Endodermal cell (in vitro differentiated cells): ENCODE measurements around the gene CZIB. TPM values are rescaled to one million over a fixed set of nuclear protein-coding genes. Genes with fewer than 3 reads are reported as not detected.

ENCODE experiments used
- DNase-seq: peaks from one replicate; pipeline ENCODE4 v3.0.0-alpha.2; 2017
- H3K27ac ChIP-seq: 2 replicates; pipeline ENCODE4 v1.5.1; 2013; ENCODE audit warnings: mild to moderate bottlenecking, low read depth, low read length, moderate library complexity
- H3K27me3 ChIP-seq: 2 replicates; pipeline ENCODE4 v1.6.1; 2013; ENCODE audit warnings: mild to moderate bottlenecking, low read length, moderate library complexity; ENCODE audit not compliant: insufficient read depth, control insufficient read depth, poor library complexity, severe bottlenecking
- H3K36me3 ChIP-seq: 2 replicates; pipeline ENCODE4 v1.7.0; 2013; ENCODE audit warnings: mild to moderate bottlenecking, low read length, moderate library complexity; ENCODE audit not compliant: control insufficient read depth, insufficient read depth
- H3K4me1 ChIP-seq: one replicate; pipeline ENCODE4 v1.7.0; 2013; ENCODE audit warnings: low read length; ENCODE audit not compliant: control insufficient read depth, insufficient read depth
- H3K4me3 ChIP-seq: 2 replicates; pipeline ENCODE4 v1.5.1; 2013; ENCODE audit warnings: mild to moderate bottlenecking, low read length, moderate library complexity
- H3K9ac ChIP-seq: 2 replicates; pipeline ENCODE4 v1.6.1; 2013; ENCODE audit warnings: mild to moderate bottlenecking, low read length, moderate library complexity; ENCODE audit not compliant: poor library complexity, severe bottlenecking; ENCODE audit errors: extremely low read depth
- H3K9me3 ChIP-seq: 2 replicates; pipeline ENCODE4 v1.6.1; 2013; ENCODE audit warnings: mild to moderate bottlenecking, low read length, moderate library complexity; ENCODE audit not compliant: control insufficient read depth
- H3K27ac Mint-ChIP-seq: 2 replicates; pipeline ENCODE4 v1.8.0; 2020; ENCODE audit warnings: mixed read lengths
- H3K27me3 Mint-ChIP-seq: 2 replicates; pipeline ENCODE4 v1.8.0; 2021; ENCODE audit warnings: mild to moderate bottlenecking, mixed read lengths; ENCODE audit not compliant: insufficient read depth
- H3K36me3 Mint-ChIP-seq: 2 replicates; pipeline ENCODE4 v1.8.0; 2020; ENCODE audit warnings: low read depth, mixed read lengths
- H3K4me1 Mint-ChIP-seq: 2 replicates; pipeline ENCODE4 v1.8.0; 2020; ENCODE audit warnings: mixed read lengths
- H3K4me3 Mint-ChIP-seq: 2 replicates; pipeline ENCODE4 v1.8.0; 2020; ENCODE audit warnings: mild to moderate bottlenecking, moderate library complexity, mixed read lengths
- H3K9me3 Mint-ChIP-seq: 2 replicates; pipeline ENCODE4 v1.8.0; 2020; ENCODE audit warnings: mild to moderate bottlenecking, mixed read lengths
- WGBS, 2 experiments: methylation state at CpG; one replicate each; pipeline versions ENCODE4 v1.1.5 to v1.1.7; 2013; ENCODE audit warnings: missing lambda C conversion rate in 2 of 2, mixed read lengths in 1 of 2; ENCODE audit not compliant: insufficient coverage in 1 of 2, insufficient read length in 1 of 2; 5-methylcytosine and 5-hydroxymethylcytosine counted together
- total RNA-seq, 2 donors: library from RNA; stranded (reverse); fragmentation: NEBNext Ultra II Directional in 1 of 2; extraction: Animal tissue kit (Norgen Biotek cat#: 25700) in 1 of 2; gene quantifications; 2 replicates in 1 of 2; 3 replicates in 1 of 2; pipeline ENCODE4 v1.2.1, GENCODE V29; 2021
- TF ChIP-seq, protein P1 (sequence below): fragments of 200-600 bp; sonication (generic); conservative IDR thresholded peaks from 2 replicates; pipeline ENCODE4 v1.5.0; 2021; ENCODE audit warnings: antibody characterized with exemption, mild to moderate bottlenecking

Gene CZIB
- total RNA-seq, 2 donors from 2014 or later: 64.4 to 74.2 TPM

DNA sequence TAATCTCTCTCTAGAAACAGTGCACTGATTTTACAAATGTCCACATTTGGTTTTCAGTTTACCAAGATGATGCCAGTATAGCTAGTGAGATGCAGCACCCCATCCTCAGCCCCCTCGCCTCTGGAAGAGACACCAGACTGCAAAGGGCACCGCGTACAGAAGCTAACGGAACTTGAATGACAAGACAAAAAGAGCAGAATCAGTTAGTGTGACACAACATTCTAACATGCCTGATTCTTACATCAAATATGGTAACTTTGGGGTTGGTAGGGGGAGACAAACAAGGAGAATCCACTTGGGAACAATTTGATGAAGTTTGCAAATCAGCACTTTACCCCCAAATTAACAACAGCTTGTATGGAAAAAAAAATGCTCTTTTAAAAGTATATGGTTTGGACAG lies 21.9 kb upstream of the CZIB start:
- H3K27me3 ChIP-seq: no peaks in the 10 kb centered on the region
- TF ChIP-seq, protein P1, sequence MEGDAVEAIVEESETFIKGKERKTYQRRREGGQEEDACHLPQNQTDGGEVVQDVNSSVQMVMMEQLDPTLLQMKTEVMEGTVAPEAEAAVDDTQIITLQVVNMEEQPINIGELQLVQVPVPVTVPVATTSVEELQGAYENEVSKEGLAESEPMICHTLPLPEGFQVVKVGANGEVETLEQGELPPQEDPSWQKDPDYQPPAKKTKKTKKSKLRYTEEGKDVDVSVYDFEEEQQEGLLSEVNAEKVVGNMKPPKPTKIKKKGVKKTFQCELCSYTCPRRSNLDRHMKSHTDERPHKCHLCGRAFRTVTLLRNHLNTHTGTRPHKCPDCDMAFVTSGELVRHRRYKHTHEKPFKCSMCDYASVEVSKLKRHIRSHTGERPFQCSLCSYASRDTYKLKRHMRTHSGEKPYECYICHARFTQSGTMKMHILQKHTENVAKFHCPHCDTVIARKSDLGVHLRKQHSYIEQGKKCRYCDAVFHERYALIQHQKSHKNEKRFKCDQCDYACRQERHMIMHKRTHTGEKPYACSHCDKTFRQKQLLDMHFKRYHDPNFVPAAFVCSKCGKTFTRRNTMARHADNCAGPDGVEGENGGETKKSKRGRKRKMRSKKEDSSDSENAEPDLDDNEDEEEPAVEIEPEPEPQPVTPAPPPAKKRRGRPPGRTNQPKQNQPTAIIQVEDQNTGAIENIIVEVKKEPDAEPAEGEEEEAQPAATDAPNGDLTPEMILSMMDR: no peak
- no peaks in the 10 kb centered on the region for H3K27me3 Mint-ChIP-seq
- no peak overlapping the region for H3K4me3 ChIP-seq
- H3K9ac ChIP-seq: no peak overlapping the region
- no peaks in the 10 kb centered on the region for H3K9me3 Mint-ChIP-seq
- H3K27ac ChIP-seq: no peak overlapping the region
- no peaks in the 10 kb centered on the region for H3K9me3 ChIP-seq
- H3K36me3 Mint-ChIP-seq: peaks cover 4% of the 10 kb centered on the region
- no peak overlapping the region for H3K27ac Mint-ChIP-seq
- H3K4me1 Mint-ChIP-seq: peaks cover 7% of the 10 kb centered on the region
- DNase-seq: no peak
- whole genome bisulfite sequencing, 2 experiments: 96% methylated on average over 4 of the region's 4 CpGs; no CpG with 5 or more reads in 1 of the 2 experiments
- peaks cover 28% of the 10 kb centered on the region for H3K36me3 ChIP-seq
- no peaks in the 10 kb centered on the region for H3K4me1 ChIP-seq
- H3K4me3 Mint-ChIP-seq: no peak overlapping the region

DNA sequence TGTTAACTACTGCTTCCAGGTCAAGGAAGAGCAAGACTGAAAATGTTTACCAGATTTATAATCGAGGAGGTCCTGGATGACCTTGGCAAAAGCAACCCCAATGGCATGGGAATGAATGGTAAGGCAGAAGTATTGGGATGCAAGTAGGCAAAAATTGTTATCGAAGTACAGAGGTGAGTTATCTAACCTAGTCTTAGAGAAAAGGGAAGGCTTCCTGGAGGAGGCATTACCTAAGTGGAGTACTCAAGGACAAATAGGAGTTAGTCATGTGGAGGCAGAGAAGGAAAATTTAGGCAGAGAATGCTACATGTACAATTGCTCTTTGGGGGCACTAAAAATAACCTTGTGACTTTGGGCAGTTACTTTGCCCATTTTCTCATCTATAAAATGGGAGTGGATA lies 21.4 kb upstream of the CZIB start:
- H3K4me3 Mint-ChIP-seq: no peak overlapping the region
- TF ChIP-seq, protein P1: no peak
- no peak overlapping the region for H3K4me3 ChIP-seq
- H3K27me3 ChIP-seq: no peaks in the 10 kb centered on the region
- peaks cover 7% of the 10 kb centered on the region for H3K4me1 Mint-ChIP-seq
- peaks cover 2% of the 10 kb centered on the region for H3K36me3 Mint-ChIP-seq
- peaks cover 22% of the 10 kb centered on the region for H3K36me3 ChIP-seq
- H3K27me3 Mint-ChIP-seq: no peaks in the 10 kb centered on the region
- no peak overlapping the region for H3K27ac ChIP-seq
- no peaks in the 10 kb centered on the region for H3K4me1 ChIP-seq
- no peak overlapping the region for H3K9ac ChIP-seq
- no peak for DNase-seq
- H3K9me3 Mint-ChIP-seq: no peaks in the 10 kb centered on the region
- WGBS, 2 experiments: 94 to 96% methylated on average over 2 of the region's 2 CpGs
- no peak overlapping the region for H3K27ac Mint-ChIP-seq
- H3K9me3 ChIP-seq: no peaks in the 10 kb centered on the region

DNA sequence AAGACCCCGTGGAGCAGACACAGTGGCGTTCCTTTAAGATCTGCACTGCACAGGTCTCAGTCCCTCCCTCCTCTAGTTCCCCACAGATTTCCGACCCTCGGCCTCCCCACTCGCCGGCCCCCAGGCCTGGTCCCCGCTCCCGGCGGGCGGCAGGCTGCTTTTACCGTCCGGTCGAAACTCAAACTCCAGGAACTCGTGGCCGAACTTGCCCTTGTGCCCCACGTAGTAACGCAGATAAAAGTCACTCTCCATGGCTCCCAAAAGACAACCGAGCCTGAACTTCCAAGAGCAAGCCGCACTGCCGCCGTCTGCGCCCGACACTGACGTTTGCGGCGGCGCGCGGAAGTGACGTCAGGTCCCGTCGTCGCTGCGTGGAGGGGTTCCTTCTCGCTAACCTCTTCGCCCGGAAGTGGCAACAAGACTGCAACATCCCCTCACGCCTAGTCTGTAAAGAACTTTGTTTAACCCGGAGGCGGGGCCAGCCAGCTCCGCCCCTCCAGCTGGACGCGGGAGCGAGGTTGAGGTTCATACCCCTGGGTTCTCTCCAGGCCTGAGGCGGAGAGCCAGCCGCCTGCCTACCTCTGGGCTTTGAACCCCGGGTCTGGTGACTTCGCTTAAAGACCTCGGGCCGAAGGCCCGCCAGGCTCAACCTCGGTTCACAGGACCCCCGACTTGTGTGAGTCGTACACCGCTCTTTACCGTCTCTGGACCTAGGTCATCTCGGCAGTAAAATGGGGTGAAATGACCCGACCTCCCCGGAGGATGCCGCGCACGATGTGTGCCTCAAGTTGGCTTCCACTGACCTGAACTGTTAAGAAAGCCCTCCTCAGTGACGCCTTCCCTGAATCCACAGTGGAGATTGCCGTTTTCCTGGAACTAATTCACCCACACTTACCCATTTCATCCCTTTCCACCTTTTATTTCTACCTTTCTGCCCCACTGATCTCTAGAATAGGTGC lies 18.0 kb upstream of the CZIB start, which contains the start of gene MAGOH:
Gene MAGOH, minus strand, starts transcription at position 322 of the 959 bp plus-strand sequence. Its CDS starts 70 bp downstream, at position 252.
- Mint-ChIP-seq H3K9me3 (no peaks in the 10 kb centered on the region), H3K27ac (peak within 1 kb of the TSS; percentile 97), H3K36me3 (peaks cover 19% of the 10 kb centered on the region), H3K4me3 (peak within 1 kb of the TSS; percentile 96), H3K4me1 (peaks cover 7% of the 10 kb centered on the region), H3K27me3 (no peaks in the 10 kb centered on the region)
- H3K36me3 ChIP-seq: peaks cover 32% of the 10 kb centered on the region
- no peaks in the 10 kb centered on the region for H3K27me3 ChIP-seq
- DNase-seq: peak; percentile 99
- whole genome bisulfite sequencing, 2 experiments: 5 to 7% methylated on average over 41 to 64 of the region's 64 CpGs
- TF ChIP-seq, protein P1: no peak
- peak within 1 kb of the TSS; percentile 56 for H3K27ac ChIP-seq
- peak within 1 kb of the TSS; percentile 95 for H3K9ac ChIP-seq
- H3K4me1 ChIP-seq: no peaks in the 10 kb centered on the region
- H3K9me3 ChIP-seq: no peaks in the 10 kb centered on the region
- H3K4me3 ChIP-seq: peak within 1 kb of the TSS; percentile 98
